NCI-H1930 (cell line): ENCODE results near the gene ZAP70.

Source experiments
- DNase-seq, 2 experiments: peaks; one replicate each; lab custom pipeline; 2025; lab: John Stamatoyannopoulos, UW

The ZAP70 gene

DNA sequence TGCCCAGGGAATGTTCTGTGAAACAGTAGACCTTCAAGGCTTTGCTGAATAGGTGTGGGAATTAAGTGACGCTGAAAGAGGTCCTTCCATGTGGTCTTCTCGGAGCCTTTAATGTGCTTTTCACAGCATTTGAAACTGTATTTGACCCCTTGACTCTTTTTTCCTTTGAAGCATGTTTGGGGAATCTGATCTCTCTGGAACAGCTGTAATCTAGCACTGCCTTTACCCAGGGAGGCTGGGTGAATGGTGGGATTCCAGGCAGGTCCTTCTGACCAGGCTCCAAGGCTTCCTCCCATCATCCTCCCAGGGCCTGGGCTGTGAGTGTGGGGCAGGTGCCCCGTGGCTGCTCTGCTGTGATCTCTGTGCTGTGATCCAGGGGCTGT, 4.2 kb downstream of the ZAP70 start:
- no peak for DNase-seq

DNA sequence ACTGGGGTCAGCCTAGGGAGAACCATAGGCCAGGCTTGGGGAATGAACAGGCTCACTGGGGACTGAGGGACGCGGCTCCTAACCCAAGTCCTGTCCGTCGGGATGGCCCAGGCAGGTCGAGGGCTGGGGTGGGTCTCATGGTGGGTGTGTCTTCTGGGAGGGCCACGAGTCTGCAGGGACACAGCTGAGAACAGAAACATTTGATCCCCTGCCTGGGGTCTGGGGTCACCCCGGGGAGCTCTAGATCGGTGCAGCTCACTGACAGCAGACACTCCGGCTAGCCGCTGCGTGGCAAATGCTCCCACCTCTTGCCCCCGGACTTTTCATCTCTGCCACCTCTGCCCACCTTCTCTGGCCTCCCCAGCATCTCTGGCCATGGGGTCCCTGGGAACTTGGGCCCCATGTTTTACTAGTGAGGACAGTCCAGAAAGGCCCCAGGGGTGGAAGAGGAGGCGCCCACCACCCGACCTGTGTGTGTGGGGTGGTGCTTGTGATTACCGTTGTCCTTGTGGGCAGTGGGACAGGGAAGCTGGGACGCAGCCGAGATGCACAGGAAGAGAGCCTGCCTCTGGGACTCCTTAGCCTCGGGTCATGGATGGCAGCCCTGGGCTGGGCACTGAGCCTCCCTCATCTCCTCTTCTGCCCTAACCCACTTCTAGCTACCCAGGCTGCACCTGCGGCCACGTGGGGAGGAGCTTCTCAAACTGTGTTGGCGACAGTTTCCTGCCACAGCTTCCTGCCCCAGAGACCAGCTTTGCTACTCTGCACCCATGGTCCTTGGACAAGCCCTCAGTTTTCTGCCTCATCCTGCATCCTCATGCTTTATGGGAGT, 4.9 kb downstream of the ZAP70 start:
- no peak for DNase-seq

DNA sequence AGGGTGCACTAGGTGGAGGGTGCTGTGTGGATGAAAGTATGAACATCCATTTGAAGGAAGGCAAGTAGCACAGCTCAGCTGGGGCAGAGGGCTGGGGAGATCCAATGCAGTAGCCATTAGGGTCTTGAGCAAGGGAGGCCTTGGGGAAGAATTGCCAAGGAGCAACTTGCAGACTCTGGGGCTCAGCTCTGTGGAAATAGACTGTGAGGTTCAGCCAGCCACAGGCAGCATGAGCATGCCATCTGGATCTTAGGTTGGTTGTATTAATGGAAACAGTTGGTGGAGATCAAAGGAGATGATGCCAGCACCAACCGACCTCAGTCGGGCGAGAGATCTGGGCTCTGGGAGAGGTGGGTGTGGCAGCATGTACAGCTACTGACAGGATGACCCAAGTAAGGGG, 5.6 kb downstream of the ZAP70 start:
- DNase-seq, result no peak

DNA sequence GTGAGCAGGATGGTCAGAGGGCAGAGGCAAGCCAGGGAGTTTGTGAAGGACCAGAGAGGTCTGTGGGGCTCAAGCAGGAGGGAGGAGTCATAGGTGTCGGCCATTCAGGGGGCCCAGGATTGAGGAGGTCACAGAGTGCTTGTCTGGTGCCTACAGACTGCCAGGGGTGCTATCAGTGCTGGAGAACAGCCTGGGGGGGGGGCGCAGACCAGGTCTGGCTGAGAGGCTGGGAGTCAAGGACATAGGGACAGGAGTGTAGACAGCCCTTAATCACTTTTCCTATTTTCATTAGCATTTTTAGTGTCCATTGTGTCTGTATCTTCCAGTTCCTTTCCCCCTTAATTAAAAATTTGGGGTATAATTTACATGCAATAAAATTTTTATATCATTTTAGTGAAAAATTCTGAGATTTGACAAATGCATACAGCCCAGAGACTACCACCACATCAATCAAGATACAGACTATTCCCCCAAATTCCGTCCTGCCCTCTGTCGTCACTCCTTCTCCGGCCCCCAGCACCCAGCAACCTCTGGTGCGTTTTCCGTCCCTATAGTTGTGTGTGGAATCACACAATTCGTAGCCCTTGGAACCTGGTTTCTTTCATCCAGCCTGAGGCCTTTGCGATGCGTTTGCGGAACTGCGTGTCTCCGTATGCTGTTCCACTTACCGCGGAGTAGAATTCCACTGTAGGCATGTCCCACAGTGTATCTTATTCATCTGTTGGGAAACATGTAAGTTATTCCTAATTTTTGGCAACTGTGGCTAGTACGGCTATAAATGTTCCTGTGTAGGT, 6.2 kb downstream of the ZAP70 start:
- DNase-seq, result no peak

DNA sequence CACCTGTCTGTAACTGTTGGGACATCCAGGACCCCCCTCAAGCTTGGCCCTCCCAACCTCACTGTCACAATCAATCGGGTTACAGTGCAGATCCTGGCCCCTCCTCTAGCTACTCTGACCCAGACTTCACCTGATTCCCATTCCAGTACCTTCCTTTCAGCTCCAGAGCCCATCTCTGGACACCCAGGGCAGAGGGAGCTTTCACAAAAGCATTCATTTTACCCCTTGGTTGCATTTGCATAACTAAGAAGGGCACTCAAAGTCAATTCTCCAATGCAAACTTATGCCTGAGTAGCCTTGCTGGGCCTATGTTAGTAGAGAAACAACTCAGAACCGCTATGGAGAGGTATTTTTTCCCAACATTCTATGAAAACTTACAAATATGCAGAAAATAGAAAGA, 7.4 kb downstream of the ZAP70 start:
- DNase-seq, result no peak

DNA sequence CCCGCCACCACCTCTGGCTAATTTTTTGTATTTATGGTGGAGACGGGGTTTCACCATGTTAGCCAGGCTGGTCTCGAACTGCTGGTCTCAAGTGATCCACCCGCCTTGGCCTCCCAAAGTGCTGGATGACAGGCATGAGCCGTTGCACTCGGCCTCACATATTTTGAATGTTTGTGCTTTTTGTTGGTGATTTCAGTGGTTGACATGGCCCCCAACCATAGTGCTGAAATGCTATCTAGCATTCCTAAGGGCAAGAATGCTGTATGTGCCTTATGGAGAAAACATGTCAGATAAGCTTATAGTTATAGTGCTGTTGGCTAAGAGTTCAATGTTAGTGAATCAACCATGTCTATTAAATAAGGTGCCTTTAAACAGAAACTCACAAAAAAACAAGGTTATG, 8.9 kb downstream of the ZAP70 start:
- no peak for DNase-seq

DNA sequence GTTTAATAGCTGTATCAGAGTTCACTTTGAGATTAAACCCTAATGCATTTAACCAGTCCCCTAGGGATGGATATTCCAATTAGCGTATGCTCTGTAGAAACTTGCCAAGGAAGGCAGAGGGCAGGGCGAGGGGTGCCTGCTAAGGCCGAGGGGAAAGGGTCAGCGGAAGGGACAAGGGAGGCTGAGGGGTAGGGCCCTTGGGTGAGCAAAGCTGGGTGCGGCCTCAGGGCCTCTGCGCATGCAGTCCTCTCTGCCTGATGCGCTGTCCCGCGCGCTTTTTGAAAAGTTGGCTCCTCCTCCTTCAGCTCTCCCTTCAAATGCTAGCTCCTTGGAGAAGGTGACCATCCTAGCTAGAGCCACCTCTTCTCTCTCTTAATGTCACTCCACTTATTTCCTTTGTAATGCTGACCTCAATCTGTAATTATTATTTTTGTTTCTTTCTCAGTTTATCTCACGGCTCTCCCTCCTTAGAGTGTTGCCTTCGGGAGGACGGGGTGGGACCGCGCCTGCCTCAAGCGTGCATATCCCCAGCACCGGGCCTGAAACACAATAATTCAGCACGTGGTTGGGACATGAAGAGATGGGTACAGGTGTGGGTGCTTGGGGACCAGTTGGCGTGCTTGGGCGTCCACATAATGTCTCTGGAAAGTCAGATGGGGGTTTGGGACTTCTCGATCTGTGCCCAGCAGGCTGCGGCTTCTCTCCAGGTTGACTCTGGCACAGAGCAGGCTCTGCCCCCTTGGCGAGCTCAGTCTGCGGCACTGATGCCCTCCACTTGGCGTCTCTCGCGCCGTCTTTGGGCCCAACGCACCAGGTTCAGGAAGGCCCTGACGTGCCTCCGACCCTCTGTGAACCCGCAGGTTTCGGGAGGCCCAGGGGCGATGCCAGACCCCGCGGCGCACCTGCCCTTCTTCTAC, 10.0 kb downstream of the ZAP70 start:
- DNase-seq, result no peak

DNA sequence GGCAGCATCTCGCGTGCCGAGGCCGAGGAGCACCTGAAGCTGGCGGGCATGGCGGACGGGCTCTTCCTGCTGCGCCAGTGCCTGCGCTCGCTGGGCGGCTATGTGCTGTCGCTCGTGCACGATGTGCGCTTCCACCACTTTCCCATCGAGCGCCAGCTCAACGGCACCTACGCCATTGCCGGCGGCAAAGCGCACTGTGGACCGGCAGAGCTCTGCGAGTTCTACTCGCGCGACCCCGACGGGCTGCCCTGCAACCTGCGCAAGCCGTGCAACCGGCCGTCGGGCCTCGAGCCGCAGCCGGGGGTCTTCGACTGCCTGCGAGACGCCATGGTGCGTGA, 10.7 kb downstream of the ZAP70 start:
- DNase-seq, result no peak

DNA sequence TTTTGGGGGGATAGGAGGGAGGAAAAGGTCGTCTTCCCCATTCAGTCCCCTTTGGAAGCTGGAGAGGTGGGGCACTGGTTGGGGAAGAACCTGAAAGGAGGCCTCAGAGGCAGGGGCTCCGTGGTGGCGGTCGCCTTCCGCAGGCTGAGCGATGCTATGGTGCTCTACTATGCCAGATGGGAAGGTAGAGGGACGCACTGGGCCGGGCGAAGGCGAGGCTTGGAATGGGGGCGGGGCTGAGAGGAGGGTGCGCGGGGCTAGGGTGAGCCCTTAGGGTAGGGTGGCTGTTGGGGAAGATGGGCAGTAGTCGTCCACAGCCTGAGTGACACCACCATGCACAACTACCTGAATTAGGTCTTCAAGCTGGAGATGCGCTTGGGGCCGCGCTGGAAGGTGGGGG, 11.1 kb downstream of the ZAP70 start:
- no peak for DNase-seq

DNA sequence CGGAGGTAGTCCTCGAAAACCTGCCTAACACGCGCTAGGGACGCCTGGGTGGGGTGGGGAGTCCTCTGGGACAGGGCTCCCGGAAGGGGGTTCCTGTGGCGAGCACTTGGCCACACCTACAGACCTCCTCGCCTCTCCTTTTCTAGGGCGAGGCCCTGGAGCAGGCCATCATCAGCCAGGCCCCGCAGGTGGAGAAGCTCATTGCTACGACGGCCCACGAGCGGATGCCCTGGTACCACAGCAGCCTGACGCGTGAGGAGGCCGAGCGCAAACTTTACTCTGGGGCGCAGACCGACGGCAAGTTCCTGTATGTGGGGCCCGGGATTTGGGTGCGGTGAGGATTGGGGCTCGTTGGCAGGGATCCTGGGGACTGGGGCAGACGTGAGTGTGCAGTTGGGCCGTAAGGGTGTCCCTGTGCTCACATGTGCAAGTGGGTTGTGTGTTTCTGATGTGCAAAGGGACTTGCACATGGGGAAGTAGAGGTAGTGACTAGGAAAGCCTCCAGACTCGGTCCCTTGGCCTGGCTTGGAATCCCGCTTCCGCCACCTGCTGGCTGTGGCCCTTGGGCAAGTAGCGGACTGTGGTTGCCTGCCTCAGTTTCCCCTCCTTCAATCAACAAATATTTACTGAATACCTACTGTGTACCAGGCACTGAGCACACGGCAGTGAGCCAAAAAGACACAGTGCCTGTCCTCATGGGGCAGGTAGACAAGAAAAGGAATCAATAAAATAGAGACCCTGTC, 11.7 kb downstream of the ZAP70 start:
- DNase-seq, result no peak

DNA sequence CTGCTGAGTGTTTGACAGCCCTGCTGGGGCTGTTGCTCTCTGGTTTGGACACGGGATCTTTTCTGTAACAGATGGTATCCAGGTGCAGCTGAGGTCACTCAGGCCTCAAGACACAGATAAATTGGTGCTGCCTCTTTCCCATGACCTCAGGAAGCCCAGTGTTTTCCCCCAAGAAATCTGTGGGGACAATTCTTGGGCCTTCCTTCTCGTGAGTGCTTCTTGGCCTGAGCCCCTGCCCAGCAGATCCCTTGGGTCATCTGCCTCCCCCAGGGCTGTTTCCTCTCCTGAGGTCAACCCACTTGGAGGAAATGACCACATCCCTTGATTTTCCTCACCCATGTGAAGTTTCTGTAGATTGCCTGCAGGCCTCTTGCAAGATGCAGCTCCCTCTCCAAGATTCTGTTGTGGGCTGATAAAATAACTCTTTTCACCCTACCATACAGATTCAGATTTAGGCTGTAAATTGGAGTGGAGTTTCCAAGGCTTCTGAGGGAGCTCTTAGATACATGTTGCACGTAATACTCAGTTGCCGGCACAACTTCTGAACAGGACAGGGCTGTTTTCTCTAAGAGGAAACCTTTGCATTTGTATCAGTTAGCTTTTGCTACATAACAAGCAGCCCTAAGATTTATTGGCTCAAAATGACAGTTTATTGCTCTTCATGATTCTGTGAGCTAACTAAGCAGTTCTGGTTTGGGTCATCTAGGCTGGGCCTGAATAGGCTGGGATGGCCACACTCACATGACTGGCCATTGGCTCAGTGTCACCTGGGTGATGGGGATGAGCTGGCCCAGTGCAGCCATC, 13.1 kb downstream of the ZAP70 start:
- DNase-seq, result no peak

DNA sequence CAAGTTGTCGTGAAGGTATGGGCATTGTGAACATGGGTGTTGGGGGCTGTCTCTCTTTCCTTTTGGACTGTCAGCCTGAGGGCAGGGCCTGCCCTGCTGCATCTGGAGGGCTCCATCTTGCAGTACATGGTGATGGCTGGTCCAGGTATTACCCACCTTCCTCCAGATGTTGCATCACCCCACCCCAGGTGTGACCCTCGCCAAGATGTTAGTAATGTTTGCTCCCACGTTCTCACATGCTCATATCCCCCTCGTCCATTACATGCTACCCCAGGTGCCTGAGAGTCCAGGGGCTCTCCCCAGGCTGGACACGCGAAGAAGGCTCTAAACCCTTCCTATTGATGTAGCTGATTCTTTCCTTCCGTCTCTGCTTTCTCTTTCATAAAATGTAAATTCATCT, 13.9 kb downstream of the ZAP70 start:
- DNase-seq, result no peak

DNA sequence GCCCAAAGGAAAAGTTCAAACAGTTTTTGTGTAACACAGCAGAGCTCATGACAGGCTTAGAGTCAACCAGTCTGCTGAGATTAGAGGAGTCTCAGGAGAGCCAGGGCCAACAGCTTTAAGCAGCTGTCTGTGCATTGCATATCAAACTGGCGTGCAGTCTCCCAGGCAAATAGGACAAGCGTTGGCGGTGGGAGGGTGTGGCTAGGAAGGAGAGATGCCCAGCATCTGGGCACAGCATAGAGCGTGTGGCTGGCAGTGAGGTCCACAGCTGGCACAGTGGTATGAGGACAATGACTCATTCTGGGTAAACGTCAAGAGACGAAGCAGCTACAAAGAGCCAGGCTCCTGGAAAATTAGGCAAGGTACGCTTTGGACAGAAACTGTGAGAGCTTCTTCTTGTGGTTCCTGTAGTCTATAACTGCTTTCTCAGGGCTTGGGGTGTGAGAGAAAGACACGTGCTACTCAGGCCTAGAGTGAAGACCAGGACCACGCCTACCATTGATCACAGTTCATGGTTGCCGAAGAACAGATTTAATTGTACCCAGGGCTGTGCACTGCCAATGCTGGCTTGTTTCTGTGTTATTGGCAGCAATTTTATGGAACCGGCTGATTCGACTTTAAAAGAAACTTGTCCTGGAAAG, 14.8 kb downstream of the ZAP70 start:
- no peak for DNase-seq

DNA sequence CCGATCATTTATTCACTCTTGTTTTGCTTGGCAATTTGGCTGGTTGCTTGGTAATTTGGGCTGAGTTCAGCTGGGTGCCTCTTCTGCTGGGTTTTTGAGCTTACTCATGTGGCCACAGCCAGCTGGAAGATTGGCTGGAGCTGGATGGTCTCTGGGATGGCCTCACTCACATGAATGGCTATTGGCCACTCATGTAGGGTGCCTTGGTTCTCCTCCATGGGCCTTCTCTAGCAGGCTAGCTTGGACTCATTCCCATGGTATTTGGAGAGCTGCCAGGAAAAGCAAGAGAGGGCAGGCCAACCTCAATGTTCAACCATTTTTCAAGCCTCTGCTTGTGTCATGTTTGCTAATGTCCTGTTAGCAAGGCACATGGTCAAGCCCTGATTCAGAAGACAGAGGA, 16.9 kb downstream of the ZAP70 start:
- no peak for DNase-seq

DNA sequence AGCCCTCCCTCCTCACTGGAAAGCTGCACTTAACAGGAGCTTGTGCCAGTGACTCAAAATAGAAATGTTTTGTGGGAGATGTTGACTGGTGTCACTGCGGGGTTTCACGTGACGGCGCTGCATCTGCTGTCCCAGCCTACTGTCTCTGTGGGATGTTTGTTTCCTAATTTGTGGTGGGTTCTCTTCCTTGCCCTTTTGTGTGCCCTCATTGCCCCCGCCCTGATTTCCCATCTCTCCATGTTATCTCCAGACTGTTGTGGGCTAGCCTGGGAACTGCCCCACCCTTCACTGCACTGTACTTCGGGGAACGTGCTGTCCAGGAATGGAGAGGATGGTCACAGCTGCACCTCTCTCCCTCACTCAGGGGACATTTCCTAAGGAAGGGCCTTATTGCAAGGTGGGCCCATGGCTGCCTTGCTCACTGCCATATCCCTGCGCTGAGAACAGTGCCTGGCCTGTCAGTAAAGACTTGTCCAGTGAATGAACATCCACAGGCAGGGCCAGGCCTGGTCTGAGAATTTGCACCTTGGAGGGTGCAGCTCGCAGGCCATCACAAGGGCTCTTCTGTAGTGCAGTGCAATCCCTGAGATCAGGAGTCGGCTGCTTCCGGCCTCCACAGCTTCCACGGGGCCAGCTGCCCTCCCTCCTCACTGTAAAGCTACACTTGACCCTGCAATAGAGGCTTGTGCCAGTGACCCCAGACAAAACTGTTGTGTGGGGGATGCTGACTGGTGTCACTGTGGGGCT, 18.1 kb downstream of the ZAP70 start:
- no peak for DNase-seq

DNA sequence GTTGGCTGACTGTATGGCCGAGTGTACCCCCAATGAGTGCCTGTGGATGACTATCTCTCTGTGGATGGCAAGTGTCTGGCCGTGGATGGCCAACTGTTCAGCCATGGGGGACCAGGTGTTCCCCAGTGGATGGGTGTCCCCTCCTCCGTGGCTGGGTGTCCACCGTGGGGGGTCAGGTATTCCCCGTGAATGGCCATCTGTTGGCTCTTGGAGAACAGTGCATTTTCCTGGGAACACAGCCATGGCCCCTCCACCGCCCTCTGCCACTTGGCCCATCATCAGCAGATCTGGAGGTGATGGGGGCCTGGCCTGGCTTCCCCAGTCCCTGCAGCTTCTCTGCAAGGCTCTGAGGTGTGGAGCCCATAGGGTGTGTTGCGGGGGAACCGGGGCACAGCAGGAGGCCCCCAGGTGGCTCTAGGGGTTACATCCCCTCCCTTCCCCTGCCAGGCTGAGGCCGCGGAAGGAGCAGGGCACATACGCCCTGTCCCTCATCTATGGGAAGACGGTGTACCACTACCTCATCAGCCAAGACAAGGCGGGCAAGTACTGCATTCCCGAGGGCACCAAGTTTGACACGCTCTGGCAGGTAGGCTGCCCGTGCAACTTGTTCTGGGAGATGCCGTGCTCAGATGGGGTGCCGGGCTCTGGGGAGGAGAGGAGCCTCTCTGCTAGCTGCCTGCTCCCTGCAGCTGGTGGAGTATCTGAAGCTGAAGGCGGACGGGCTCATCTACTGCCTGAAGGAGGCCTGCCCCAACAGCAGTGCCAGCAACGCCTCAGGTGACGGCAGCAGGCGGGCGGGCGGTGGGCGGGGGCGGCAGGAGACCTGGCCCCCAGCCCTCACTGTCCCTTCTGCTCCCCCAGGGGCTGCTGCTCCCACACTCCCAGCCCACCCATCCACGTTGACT, 19.3 kb downstream of the ZAP70 start:
- DNase-seq, result no peak

DNA sequence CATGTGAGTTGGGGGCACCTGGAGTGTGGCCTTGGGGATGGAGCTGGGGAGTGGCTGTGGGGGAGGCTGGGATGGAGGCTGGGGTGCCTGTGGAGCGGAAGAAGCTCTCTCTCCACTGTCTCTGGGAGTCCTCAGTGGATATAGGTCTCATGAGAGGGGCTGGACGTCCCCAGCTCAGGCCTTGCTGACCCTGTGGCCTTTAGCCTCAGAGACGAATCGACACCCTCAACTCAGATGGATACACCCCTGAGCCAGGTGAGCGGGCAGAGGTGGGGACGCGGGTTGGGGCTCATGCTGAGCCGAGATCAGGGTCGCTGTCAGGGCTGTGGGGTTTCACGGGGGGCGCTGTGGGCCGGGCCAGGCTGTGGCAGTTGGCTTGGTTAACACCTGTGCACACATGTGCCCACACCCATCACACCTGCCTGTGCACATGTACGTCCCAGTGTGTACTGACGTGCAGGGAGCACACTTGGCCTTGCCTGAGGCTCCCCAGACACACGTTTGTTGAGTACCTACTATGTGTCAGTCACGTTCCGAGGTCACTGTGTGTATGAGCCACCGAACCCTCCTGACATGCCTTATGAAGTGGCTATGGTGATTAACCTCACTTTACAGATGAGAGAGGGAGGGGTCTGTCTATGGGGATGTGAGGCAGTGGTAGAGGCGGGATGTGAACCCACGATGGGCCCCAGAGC, 20.1 kb downstream of the ZAP70 start:
- DNase-seq, result no peak
